Measurements from ENCODE around the gene AGPAT4.

- TF ChIP-seq, protein P1, sequence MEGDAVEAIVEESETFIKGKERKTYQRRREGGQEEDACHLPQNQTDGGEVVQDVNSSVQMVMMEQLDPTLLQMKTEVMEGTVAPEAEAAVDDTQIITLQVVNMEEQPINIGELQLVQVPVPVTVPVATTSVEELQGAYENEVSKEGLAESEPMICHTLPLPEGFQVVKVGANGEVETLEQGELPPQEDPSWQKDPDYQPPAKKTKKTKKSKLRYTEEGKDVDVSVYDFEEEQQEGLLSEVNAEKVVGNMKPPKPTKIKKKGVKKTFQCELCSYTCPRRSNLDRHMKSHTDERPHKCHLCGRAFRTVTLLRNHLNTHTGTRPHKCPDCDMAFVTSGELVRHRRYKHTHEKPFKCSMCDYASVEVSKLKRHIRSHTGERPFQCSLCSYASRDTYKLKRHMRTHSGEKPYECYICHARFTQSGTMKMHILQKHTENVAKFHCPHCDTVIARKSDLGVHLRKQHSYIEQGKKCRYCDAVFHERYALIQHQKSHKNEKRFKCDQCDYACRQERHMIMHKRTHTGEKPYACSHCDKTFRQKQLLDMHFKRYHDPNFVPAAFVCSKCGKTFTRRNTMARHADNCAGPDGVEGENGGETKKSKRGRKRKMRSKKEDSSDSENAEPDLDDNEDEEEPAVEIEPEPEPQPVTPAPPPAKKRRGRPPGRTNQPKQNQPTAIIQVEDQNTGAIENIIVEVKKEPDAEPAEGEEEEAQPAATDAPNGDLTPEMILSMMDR (IDR thresholded peaks at IDR 0.05; ENCODE audit: low read length), result no peak
- no peak for TF ChIP-seq EZH2phosphoT487 (IDR thresholded peaks at IDR 0.05; ENCODE audit: low read length)
Observed at GRCh38 chr6:161135695-161136591, 137.9 kb downstream of the AGPAT4 start.
